HG03175 (cell line): Measurements from ENCODE around the gene GALNT15.

Experiments used
- ATAC-seq: cut with Tn5 transposase; IDR thresholded peaks from one replicate; pipeline ENCODE4 v1.9.1; 2021; ENCODE audit warnings: mild to moderate bottlenecking, moderate library complexity; ENCODE audit not compliant: unreplicated experiment

Gene GALNT15

GRCh38 chr3:16251316-16252085, 77.0 kb downstream of the GALNT15 start:
- ATAC-seq, result no peak

GRCh38 chr3:16252243-16252978, 77.9 kb downstream of the GALNT15 start:
- peak; percentile 54 for ATAC-seq

- ATAC-seq, result no peak
Observed at GRCh38 chr3:16252988-16253387, 78.5 kb downstream of the GALNT15 start.

- no peak for ATAC-seq
Observed at GRCh38 chr3:16253601-16254000, 79.1 kb downstream of the GALNT15 start.

GRCh38 chr3:16254916-16255315, 80.4 kb downstream of the GALNT15 start:
- ATAC-seq, result no peak

GRCh38 chr3:16255326-16255725, 80.8 kb downstream of the GALNT15 start:
- no peak for ATAC-seq

- no peak for ATAC-seq
Observed at GRCh38 chr3:16255726-16256125, 81.2 kb downstream of the GALNT15 start.

GRCh38 chr3:16257309-16257708, 82.8 kb downstream of the GALNT15 start:
- no peak for ATAC-seq

GRCh38 chr3:16258177-16258576, 83.7 kb downstream of the GALNT15 start:
- ATAC-seq, result no peak

GRCh38 chr3:16258866-16259265, 84.4 kb downstream of the GALNT15 start:
- no peak for ATAC-seq

GRCh38 chr3:16260046-16260445, 85.6 kb downstream of the GALNT15 start:
- ATAC-seq, result no peak

GRCh38 chr3:16262174-16262573, 87.7 kb downstream of the GALNT15 start:
- no peak for ATAC-seq

- ATAC-seq, result peak; percentile 0
Observed at GRCh38 chr3:16264174-16264707, 89.8 kb downstream of the GALNT15 start.

- peak; percentile 99 for ATAC-seq
Observed at GRCh38 chr3:16264708-16265454, 90.4 kb downstream of the GALNT15 start, which contains the start of the genes DPH3 and OXNAD1. Gene DPH3 (minus strand): TSS chr3:16264943. CDS start chr3:16264876, 67 bp downstream. Gene OXNAD1 (plus strand): TSS chr3:16265212. CDS start chr3:16270953, 5,741 bp downstream.

- ATAC-seq, result no peak
Observed at GRCh38 chr3:16265455-16265786, 90.9 kb downstream of the GALNT15 start.

- no peak for ATAC-seq
Observed at GRCh38 chr3:16266714-16267113, 92.2 kb downstream of the GALNT15 start.

- ATAC-seq, result no peak
Observed at GRCh38 chr3:16270855-16271254, 96.4 kb downstream of the GALNT15 start.

- no peak for ATAC-seq
Observed at GRCh38 chr3:16272588-16272987, 98.1 kb downstream of the GALNT15 start.

GRCh38 chr3:16273867-16274266, 99.4 kb downstream of the GALNT15 start:
- ATAC-seq, result no peak

- ATAC-seq, result no peak
Observed at GRCh38 chr3:16277471-16277870, 103.0 kb downstream of the GALNT15 start.
